GM13977 (cell line): Measurements from ENCODE around the gene GFRA1.
"Not testable (repeated sequence)": the region's sequence is repeated elsewhere in the genome, so short reads cannot be mapped to it uniquely, and the experiment has no call there.

Source experiments
- DNase-seq: peaks from one replicate; pipeline ENCODE4 v3.0.0; 2012; ENCODE audit warnings: low spot score
- CTCF ChIP-seq: IDR thresholded peaks from 2 replicates; pipeline ENCODE4 v1.5.1; 2012; ENCODE audit warnings: mild to moderate bottlenecking, control low read depth; ENCODE audit not compliant: insufficient read depth; ENCODE audit errors: extremely low read depth, missing control alignments
- in situ Hi-C: fragments of 300-500 bp; cut with MboI; formaldehyde crosslinking; loops from one replicate; pipeline ENCODE4 v1.12.0; 2022; ENCODE audit warnings: low sequenced_read_pairs, low pct_unique_long_range_greater_than_20kb, mixed read lengths, inconsistent platforms; ENCODE audit not compliant: unreplicated experiment

GFRA1 gene

GRCh38 chr10:116044801-116045248 is 228.2 kb downstream of the GFRA1 start:
- no peak for DNase-seq
- TF ChIP-seq CTCF: no peak
- in situ Hi-C loops: no loop called here

GRCh38 chr10:116043861-116044260 is 229.1 kb downstream of the GFRA1 start:
- DNase-seq: no peak
- in situ Hi-C loops: no loop called here
- TF ChIP-seq CTCF: no peak

- in situ Hi-C loops: no loop called here
- TF ChIP-seq CTCF: no peak
- DNase-seq: no peak
Observed at GRCh38 chr10:116043304-116043703, 229.7 kb downstream of the GFRA1 start.

- no peak for TF ChIP-seq CTCF
- in situ Hi-C loops: no loop called here
- no peak for DNase-seq
Observed at GRCh38 chr10:116041948-116042347, 231.1 kb downstream of the GFRA1 start.

GRCh38 chr10:116039612-116040011 is 233.4 kb downstream of the GFRA1 start:
- DNase-seq: no peak
- no peak for TF ChIP-seq CTCF
- in situ Hi-C loops: no loop called here

- no peak for DNase-seq
- TF ChIP-seq CTCF: no peak
- in situ Hi-C loops: no loop called here
Observed at GRCh38 chr10:116038259-116038658, 234.7 kb downstream of the GFRA1 start.

GRCh38 chr10:116035406-116035805 is 237.6 kb downstream of the GFRA1 start:
- in situ Hi-C loops, DNase-seq: not testable (repeated sequence)
